ENCODE results near the gene MYO18A.
"Not testable (repeated sequence)": the region's sequence is repeated elsewhere in the genome, so short reads cannot be mapped to it uniquely, and the experiment has no call there.

The MYO18A gene

GRCh38 chr17:29107933-29108822 is 72.0 kb downstream of the MYO18A start:
- no peak for DNase-seq (ENCODE audit: low read depth)

GRCh38 chr17:29107084-29107483 is 73.1 kb downstream of the MYO18A start:
- no peak for DNase-seq (ENCODE audit: low read depth)

GRCh38 chr17:29103341-29103740 is 76.9 kb downstream of the MYO18A start:
- no peak for DNase-seq (ENCODE audit: low read depth)

- no peak for DNase-seq (ENCODE audit: low read depth)
Measured at GRCh38 chr17:29102741-29103181, 77.4 kb downstream of the MYO18A start.

GRCh38 chr17:29102046-29102445 is 78.2 kb downstream of the MYO18A start:
- no peak for DNase-seq (ENCODE audit: low read depth)

GRCh38 chr17:29100296-29100695 is 79.9 kb downstream of the MYO18A start:
- no peak for DNase-seq (ENCODE audit: low read depth)

GRCh38 chr17:29099527-29099926 is 80.7 kb downstream of the MYO18A start:
- DNase-seq (ENCODE audit: low read depth): no peak

GRCh38 chr17:29096094-29096493 is 84.1 kb downstream of the MYO18A start:
- no peak for DNase-seq (ENCODE audit: low read depth)

- DNase-seq (ENCODE audit: low read depth): no peak
Measured at GRCh38 chr17:29095439-29095838, 84.8 kb downstream of the MYO18A start.

GRCh38 chr17:29094101-29094708 is 86.0 kb downstream of the MYO18A start:
- DNase-seq (ENCODE audit: low read depth): no peak

GRCh38 chr17:29093090-29093871 is 86.9 kb downstream of the MYO18A start:
- DNase-seq (ENCODE audit: low read depth): no peak

GRCh38 chr17:29091606-29092289 is 88.5 kb downstream of the MYO18A start:
- DNase-seq (ENCODE audit: low read depth): no peak

- DNase-seq (ENCODE audit: low read depth): no peak
Measured at GRCh38 chr17:29090750-29091605, 89.2 kb downstream of the MYO18A start.

GRCh38 chr17:29090108-29090507 is 90.1 kb downstream of the MYO18A start:
- DNase-seq (ENCODE audit: low read depth): no peak

GRCh38 chr17:29089601-29090044 is 90.6 kb downstream of the MYO18A start:
- DNase-seq (ENCODE audit: low read depth): no peak

- DNase-seq (ENCODE audit: low read depth): not testable (repeated sequence)
Measured at GRCh38 chr17:29088782-29089181, 91.4 kb downstream of the MYO18A start.

- DNase-seq (ENCODE audit: low read depth): no peak
Measured at GRCh38 chr17:29086628-29087332, 93.4 kb downstream of the MYO18A start.

- no peak for DNase-seq (ENCODE audit: low read depth)
Measured at GRCh38 chr17:29085223-29085622, 95.0 kb downstream of the MYO18A start.

GRCh38 chr17:29084541-29085146 is 95.6 kb downstream of the MYO18A start:
- no peak for DNase-seq (ENCODE audit: low read depth)

GRCh38 chr17:29080965-29081364 is 99.2 kb downstream of the MYO18A start:
- no peak for DNase-seq (ENCODE audit: low read depth)
